AG08396 (cell line): Measurements from ENCODE around the gene PCLO.
"Not testable (repeated sequence)": the region's sequence is repeated elsewhere in the genome, so short reads cannot be mapped to it uniquely, and the experiment has no call there.

Experiments used
- DNase-seq: peaks from one replicate; pipeline ENCODE4 v3.0.0; 2012; ENCODE audit warnings: low spot score, mixed read lengths

Gene PCLO

DNA sequence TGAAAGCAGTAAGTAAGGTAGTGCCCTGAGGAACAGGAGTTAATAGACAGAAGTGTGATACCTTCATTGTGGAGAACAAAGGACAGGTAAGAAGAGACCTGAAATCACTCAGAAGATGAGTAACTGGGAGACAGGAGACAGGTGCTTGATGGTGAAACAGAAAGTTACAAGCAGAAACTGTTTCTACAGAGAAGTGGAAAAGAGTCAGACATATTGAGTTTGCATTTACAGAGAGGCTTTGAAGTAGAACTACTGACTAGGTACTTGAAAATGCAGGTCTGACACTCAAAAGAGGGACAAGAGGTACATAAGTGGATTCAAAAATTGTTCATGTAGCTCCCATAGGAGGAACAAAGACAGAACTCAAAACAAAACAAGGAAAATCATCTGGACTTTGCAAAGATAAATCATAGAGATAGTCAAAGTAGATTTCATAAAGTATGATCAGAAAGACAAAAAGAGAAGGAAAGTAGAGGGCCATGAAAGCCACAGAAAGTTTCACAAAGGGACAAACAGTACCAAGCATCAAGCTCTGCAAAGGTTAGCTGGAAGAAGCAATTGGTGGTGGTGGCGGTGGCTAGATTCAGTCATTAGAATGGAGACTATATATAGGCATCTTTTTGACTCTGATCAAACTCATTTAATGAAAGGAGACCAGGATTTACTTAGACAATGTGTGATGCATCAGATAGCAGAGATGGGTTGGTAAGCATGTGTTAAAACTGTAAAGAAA, 198.4 kb downstream of the PCLO start:
- DNase-seq = no peak

DNA sequence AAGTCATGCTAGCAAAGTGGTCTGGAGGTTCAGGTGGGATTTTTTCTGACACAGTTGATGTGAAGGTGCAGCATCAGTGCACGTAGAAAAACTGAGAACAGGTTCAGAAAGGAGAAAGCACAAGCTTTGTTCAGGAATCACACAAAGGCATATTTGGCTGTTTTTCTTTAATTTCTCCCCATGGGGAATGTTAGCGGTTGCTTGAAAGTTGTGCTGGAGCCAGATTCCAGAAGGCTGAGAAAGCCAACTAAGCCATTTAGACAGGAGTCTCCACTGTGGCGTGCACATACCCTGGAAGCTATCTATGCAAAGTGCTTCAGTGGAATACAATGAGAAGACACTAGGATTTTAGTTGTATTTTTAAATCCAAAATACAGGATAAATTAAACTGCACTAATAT, 201.4 kb downstream of the PCLO start:
- DNase-seq = no peak

DNA sequence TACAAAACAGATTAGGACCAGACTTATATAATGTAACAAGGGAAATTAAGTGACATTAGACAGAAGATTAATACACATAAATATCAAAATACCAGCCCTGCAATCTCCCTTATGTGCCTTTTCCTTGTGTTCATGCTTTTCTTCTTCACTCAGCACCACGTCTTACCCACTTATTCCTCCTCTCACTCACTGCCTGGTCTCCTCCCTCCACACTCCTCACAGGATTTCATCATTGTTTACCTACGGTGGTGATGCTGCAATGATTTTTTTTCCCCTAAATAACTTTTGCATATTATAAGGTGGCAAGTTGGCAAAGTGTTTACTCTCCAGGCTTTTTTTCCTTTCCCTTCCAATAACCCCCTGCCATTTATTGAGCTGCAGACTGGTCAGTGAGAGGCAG, 203.2 kb downstream of the PCLO start:
- no peak for DNase-seq

DNA sequence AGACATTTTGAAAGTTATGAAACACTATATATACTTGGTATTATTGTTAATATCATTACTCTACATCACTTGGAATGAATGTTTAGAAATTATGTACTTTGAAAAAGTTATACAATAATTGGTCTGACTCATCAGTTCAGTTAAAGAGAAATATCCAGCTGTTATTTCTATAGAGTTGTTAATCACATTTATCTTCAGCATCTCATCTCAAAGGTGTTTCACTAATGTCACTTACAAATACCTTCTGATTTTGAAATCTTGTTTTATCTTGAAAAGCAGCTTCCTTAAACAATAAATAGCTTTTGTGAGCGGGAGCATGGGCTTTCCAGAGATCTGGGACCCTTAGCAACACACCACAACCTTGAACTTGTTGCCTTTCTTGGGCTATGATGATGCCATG, 205.2 kb downstream of the PCLO start:
- no peak for DNase-seq

DNA sequence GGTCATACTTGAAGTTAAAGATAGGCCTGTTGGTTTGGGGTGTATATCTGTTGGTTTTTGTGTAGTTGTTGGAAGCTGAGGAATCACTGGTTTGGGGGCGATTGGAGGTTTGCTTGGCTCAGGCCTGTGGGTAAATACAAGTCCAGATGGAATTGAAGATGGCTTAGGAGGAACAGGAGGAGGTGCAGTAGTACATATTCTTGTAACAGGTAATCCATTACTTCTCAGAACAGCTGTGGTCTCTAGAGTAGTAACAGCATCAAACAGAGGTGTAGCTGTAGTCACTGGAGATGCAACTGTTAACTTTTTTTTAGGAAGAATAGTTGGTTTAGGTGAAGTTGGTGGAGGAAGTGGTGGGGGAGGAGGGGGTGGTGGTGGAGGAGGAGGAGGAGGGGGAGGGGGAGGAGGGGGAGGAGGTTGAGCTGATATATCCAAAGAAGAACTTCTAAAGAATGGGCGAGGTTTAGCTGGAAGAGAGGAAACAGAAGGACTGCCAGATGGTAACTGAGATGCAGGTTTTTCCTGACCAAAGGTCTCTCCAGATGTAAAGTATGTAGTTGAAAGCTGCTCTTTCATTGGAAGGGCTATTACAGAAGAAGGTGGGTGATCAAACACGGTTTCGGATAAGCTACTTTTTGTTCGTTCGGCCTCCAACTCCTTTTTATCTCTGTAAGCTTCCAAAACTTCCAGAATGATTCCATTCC, 209.2 kb downstream of the PCLO start:
- DNase-seq = no peak

DNA sequence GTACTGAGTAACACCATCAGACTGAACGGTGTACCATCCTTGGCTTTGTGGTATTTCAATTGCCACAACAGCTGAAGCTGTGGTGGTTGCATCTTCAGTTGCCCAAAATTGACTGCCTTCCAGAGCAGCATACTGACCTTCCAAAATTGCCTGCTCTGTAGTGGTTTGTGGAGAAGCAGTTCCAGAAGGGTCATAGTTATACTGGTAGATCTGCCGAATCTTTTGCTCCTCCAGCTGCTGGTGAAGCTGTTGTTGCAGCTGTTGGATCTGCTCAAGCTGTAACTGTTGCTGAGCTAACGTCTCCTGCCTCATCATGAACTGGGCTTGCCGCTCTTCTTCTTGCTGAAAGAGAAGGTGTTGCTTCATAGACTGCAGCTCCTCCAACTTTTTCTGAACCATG, 212.2 kb downstream of the PCLO start:
- DNase-seq = no peak

DNA sequence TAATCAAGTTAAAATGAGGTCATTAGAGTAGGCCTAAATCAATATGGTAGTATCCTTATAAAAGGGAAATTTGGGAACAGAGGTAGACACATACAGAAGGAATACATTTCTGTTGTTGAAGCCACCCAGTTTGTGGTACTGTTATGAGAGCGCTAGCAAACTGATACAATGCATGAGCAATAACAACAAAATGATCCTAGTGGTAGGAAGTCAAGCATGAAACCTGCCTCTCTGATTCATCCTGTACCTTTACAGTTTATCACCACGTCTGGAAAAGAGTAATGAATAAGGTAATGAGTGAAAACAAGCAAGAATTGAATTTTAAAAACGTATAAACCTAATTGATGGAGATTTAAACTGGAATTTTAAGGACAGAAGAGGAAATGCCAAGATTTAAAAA, 217.2 kb downstream of the PCLO start:
- no peak for DNase-seq

DNA sequence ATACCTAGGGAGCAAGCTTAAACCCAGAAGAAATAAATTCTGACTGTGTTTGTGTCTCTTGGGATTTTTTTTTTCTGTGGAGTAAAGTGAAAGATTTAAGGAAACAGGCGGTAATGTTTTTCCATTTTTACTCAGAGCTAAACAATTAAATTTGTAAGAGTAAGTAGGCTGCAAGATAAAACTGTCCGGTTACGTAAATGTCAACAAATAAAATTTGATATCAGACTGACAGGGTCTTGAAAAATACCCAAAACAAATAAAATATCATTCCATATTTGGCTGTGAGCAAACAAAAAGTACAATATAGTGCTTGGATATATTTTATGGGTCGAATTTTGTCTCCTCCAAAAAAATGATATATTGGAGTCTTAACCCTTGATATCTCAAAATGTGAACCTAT, 217.6 kb downstream of the PCLO start:
- DNase-seq = no peak

DNA sequence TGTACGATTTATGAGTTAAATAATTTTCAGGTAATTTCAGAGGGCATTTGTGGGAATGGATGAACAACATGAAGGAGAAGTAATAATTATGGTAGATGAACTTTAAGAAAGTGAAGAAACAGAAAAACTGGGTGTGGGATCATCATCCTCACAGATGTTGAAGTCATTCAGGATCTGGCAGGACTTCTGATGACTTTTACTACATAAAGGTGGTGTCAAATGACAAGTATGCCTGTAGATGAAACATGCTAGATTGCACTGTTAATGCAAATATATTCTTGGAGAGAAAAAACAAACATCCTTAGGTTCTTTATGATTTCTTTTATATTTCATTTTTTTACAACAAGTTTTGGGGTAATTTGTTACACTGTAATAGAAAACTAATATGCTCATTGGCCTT, 230.2 kb downstream of the PCLO start:
- DNase-seq = no peak

DNA sequence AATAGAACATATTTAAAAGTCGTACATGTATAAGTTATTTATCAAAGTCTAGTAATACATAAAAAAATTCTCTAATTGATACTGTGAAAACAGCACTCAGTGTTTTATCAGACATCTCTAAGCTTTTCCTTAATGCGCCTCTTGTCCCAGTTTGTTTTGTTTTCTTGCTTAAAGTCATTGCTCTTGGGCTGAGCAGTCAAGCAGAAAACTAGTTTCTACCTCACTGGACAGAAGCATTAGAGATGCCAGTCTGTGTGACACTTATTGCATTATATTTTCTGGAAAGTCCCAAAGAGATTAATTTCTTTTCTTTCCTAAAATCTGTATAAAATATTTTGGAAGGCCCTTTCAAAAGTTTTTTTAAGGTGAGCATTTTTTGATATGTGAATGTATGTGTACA, 236.2 kb downstream of the PCLO start:
- DNase-seq = no peak

DNA sequence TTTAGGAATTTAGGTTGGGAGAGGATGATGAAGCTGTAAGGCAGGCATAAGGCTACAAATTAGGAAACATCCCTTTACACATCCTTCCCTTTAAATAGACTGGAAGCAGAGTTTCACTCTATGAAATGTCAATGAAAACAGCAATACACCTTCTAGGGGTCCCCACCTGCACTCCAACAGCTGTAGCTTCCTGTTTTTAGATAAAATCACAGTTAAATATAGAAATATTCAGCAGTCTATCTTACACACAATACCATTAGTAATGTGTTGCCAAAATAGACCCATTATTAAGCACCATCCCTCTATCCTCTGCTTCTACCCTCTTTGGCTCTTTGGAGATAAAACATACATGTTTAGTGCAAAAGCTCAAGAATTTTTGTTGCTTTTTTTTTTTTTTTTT, 237.4 kb downstream of the PCLO start:
- DNase-seq = no peak

DNA sequence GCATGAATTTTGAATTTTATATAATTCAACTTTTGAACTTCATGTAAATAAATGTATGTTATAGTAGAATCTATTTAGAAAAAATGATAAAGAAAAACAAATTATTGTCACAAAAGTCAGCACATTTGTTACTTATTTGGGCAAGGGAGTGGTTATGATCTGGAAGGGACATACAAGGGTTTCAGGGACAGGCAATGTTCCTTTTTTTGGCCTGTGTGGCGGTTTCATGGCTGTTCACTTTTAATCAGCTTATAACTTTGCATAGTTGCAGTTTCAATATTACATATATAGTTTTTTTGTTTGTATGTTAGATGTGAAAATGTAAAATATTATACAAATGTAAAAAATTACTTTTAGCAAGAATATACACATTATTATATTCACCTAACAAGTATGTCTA, 256.2 kb downstream of the PCLO start:
- no peak for DNase-seq

DNA sequence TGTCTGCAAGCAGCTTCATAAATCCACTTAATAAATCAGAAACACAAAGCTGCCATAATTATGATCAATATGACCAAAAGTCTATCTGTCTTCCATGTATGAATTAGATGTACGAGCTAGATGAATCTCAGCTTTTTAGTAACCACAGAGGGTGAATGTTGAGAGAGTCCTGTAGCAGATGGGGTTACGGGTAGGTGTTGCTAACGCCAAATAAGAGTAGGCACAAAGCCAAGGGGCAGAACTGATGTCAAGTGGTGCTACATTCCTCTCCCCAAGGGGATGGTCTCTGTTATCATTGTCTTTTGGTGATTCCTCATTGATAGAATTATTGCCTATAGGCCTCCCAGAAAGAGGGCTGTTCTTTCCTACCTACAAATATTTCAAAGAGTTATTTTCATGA, 257.8 kb downstream of the PCLO start:
- DNase-seq = no peak

DNA sequence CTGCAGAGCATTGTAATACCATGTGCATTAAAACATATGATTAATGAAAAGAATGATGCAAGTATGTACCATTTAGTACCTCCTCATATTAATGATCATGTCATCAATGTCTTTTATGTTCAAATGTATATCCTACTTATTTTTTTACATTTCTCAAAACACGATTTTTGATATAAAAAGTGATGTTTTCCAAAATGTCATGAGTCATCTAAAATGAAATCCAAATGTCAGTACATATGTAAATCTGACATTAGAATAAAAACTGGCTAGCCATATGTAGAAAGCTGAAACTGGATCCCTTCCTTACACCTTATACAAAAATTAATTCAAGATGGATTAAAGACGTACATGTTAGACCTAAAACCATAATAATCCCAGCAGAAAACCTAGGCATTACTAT, 261.6 kb downstream of the PCLO start:
- not testable (repeated sequence) for DNase-seq

DNA sequence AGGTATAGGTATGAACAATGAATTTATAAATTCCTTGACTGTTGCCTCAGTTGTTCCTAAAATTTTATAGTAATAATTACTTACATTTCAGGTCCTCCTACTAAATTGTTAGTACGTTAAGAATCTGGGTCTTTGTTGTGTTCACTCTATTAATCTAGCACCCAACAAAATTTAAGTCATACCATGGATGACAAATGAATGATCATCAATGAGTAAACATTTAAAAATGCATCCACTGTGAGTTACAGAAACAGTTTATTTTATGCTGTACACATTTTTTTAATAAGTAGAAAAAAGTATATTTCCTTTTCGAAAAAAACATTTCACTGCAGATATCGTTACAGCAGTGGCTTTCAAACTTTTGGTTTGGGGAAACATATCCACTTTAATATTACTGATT, 265.2 kb downstream of the PCLO start:
- DNase-seq = no peak

DNA sequence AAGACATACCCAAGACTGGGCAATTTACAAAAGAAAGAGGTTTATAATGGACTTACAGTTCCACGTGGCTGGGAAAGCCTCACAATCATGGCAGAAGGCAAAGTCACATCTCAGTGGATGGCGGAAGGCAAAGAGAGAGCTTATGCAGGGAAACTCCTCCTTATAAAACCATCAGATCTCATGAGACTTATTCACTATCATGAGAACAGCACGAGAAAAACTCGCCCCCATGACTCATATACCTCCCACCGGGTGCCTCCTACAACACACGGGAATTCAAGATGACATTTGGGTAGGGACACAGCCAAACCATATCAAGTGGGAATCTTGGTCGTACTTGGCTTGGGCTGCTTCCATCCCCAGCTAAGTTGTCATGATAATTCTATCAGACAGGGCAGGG, 268.3 kb downstream of the PCLO start:
- DNase-seq = not testable (repeated sequence)

DNA sequence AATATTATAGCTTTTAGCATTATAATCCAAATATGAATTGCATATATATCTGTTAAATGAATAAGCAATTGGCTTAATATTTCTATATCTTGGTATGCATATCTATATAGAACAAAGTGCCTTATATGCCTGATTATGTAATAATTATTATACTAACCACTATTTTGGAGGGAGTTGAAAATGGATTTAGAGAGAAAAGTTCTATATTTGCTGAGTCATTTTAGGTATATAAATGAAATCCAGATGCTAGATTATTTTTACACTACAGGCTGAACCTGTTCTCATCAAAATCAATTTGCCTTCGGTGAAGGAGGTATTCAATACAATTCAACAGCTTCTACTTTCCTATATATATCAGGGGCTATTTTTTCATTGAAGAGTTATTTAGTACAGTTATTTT, 276.4 kb downstream of the PCLO start:
- DNase-seq = no peak

DNA sequence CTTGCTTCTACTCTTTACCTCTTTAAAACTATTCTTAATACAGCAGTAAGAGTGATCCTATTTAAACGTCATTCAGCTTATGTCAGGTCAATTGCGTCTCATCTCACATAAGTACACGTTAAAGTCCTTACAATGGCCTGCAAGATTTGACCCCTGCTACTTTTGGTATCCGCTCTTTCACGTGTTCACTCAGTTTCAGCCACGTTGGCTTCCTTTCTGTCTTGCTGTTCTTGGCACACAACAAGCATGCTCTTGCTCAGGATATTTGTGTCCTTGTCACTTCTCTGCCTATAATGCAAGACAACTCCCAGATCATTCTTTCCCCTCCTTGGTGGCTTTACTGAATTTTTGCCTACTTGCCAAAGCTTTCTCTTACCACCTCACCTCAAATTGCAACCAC, 296.8 kb downstream of the PCLO start:
- DNase-seq = no peak

DNA sequence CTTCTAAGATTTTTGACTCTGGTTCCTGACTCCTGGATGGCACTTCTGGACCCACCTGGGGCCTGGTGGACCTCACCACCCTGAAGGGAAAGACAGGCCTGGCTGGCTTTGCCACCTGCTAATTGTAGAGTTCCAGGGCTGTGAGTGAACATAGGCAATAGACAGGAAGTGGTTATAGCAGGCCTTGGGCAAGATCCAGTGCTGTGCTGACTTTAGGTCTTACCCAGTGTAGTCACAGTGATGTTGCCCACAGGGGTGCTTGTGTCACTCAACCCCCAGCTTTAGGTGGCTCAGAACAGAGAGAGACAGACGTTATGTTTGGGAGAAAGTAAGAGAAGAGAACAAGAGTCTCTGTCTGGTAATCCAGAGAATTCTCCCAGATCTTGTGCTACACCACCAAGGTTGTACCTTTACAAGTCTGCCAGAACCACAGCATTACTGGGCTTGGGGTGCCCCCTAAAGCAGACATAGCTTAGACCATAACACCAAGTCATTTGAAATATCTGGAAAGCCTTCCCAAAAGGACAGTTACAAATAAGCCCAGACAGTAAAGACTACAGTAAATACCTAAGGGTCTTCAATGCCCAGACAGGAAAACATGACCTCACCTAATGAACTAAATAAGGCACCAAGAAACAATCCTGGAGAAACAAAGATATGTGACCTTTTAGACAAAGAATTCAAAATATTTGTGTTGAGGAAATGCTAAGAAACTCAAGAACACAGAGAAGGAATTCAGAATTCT, 303.4 kb downstream of the PCLO start:
- DNase-seq = no peak

DNA sequence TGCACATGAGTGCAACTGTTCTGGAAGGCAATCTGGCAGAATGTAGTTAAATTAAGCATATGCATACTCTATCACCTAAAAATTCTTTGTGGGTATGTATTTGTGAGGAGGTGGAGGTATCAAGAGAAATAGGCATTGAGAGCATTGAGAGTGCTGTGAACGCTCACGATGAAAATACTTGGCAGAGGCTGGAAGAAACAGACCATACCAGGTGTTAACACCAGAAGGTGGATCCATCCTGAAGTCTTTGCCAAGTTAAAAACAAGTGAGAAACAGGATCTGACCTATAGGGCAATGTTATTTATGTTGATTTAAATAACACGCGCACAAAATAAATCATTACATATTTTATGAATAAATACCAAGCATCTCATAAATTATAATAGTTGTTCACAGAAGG, 311.6 kb downstream of the PCLO start:
- DNase-seq = no peak

DNA sequence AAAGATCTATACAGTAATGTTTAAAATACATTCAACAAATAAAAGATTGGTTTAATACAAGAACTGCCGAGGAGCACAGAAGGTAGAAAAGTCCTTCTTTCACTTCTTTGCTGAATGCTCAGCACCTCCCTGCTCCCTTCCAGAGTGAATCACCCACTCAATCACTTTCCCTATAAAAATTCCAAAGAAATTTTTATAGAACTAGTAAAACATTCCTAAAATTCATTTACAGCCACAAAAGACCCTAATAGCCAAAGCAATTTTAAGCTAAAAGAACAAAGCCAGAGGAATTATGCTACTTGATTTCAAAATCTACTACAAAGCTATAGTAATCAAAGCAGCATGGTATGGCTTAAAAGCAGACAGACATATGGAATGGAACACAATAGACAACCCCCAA, 320.9 kb downstream of the PCLO start:
- DNase-seq = no peak

DNA sequence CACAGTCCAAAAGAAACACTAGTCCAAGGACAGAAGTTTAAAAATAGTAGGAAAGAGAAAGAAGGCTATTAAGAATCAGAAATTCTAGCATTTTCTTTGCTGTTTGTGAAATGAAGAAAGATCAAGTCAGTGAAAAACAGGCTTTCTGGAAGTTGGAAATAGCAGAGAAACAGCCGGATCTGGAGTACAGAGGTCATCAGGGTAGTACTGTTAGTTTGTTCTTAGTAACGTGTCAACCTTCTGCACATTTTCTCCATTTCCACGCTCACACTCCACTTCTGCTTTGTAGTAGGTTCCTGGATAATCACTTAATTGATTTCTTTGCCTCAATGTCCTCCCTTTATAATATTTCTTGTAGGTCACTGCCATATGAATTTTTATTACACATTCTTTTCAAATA, 322.6 kb downstream of the PCLO start:
- DNase-seq = no peak

DNA sequence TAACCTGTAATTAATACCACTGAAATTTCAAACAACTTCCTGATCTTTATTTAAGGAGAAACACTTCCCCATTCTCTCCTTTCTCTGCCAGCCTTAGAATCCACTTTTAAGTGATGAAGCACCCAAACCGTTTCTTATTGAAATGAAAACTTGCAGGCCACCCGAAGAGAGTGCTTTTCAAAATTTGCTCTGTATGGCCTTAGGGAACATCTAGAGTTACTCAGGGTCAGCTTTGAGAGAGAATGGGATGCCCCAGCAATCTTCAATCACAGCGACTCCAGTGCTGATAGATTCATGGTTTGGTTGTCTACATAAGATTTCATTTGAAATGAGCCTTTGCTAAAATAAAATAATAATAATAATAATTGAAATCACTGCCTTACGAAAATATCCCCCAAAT, 323.1 kb downstream of the PCLO start:
- no peak for DNase-seq
